ENCODE data around the gene ARHGEF3.
"Not testable (repeated sequence)": the region's sequence is repeated elsewhere in the genome, so short reads cannot be mapped to it uniquely, and the experiment has no call there.

The ARHGEF3 gene

DNA sequence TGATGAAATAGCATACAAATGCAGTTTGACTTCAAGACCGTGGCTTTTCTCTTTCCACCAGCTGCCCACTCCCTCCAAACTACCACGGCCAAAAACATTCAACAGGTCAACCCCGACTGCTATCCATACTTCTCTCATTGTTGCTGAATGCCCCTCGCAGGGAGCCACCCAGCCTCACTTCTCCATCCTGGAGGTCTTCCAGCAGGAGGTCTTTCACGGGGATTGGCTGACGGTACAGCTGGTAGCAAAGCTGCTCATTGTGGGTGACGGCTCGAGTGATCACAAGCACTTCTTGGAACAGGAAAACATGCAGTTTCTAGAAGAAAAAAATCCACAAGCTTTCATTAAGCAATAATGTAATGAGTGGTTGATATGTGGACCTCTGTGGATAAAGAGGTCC lies 69.6 kb downstream of the ARHGEF3 start:
- ATAC-seq (ENCODE audit: low read depth) (no peak), DNase-seq (ENCODE audit: low spot score in 2 of 2) (no peak)
- H3K4me3 Mint-ChIP-seq = no peak overlapping the region
- peaks cover 46% of the 10 kb centered on the region for H3K36me3 Mint-ChIP-seq
- no peaks in the 10 kb centered on the region for H3K27me3 Mint-ChIP-seq
- H3K27ac Mint-ChIP-seq = peak overlapping the region; percentile 55
- H3K4me1 Mint-ChIP-seq = peaks cover 2% of the 10 kb centered on the region
- no peaks in the 10 kb centered on the region for H3K9me3 Mint-ChIP-seq

DNA sequence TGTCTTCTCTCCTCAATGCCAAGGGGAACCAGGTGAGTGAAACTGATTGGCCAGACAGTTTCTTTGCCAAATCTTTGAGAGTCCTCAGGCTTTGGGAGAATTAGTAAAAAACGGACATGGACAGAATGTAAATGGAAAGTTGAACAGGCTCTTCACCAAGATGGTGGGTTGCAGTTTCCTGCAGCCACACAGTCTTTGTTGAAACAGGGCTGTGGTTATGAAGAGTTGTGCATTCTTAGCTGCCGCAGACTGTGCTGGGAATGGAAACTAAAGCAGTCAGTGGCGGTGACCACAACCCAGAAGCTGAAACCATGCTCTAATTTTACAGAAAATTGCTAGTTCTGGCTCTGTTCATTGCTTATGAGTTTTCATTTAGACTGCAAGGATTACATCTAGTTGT lies 76.6 kb downstream of the ARHGEF3 start:
- Mint-ChIP-seq H3K4me1 (peaks cover 12% of the 10 kb centered on the region), H3K9me3 (no peaks in the 10 kb centered on the region), H3K4me3 (peak overlapping the region; percentile 16), H3K36me3 (peaks cover 29% of the 10 kb centered on the region), H3K27ac (peak overlapping the region; percentile 11), H3K27me3 (no peaks in the 10 kb centered on the region)
- DNase-seq (ENCODE audit: low spot score in 2 of 2) (no peak), ATAC-seq (ENCODE audit: low read depth) (peak; percentile 45)

DNA sequence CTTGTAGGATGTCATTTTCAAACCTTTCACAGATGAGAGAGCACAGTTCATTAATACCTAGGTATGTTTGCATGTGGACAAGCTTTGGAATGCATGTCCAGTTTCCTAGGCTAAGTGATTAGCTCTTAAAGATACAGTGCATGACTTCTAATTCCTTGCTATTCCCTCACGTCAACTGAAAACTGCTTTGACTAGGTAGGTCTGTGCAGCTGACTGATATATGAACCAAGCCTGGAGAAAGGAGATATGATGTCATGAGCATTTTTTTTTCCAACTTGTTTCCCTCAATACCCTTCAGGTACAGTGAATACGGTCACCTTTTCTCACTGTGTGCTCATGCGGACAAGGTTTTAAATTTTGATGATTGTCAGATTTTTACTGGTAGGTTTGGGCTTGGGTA lies 77.1 kb downstream of the ARHGEF3 start:
- H3K4me3 Mint-ChIP-seq = no peak overlapping the region
- DNase-seq (ENCODE audit: low spot score in 2 of 2) (no peak), ATAC-seq (ENCODE audit: low read depth) (no peak)
- no peak overlapping the region for H3K27ac Mint-ChIP-seq
- no peaks in the 10 kb centered on the region for H3K9me3 Mint-ChIP-seq
- H3K27me3 Mint-ChIP-seq = no peaks in the 10 kb centered on the region
- peaks cover 29% of the 10 kb centered on the region for H3K36me3 Mint-ChIP-seq
- H3K4me1 Mint-ChIP-seq = peaks cover 12% of the 10 kb centered on the region

DNA sequence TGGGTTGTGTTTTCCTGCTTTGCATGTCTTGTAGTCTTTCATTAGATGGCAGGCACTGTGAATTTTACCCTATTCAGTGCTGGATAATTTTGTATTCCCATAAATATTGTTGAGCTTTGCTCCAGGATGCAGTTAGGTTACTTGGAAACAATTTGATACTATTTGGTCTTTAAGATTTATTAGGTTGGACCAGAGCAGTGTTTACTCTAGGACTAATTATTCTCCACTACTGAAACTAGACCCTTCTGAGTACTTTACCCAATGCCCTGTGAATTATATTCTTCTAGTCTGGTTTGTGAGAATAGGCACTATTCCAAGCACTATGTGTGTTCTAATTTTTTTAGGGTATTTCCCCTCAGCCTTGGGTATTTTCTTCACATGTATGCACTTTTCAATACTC lies 80.9 kb downstream of the ARHGEF3 start:
- H3K4me3 Mint-ChIP-seq = no peak overlapping the region
- H3K27me3 Mint-ChIP-seq = no peaks in the 10 kb centered on the region
- H3K36me3 Mint-ChIP-seq = peaks cover 8% of the 10 kb centered on the region
- H3K9me3 Mint-ChIP-seq = no peaks in the 10 kb centered on the region
- H3K4me1 Mint-ChIP-seq = peaks cover 12% of the 10 kb centered on the region
- DNase-seq (ENCODE audit: low spot score in 2 of 2) = no peak
- no peak for ATAC-seq (ENCODE audit: low read depth)
- H3K27ac Mint-ChIP-seq = no peak overlapping the region

DNA sequence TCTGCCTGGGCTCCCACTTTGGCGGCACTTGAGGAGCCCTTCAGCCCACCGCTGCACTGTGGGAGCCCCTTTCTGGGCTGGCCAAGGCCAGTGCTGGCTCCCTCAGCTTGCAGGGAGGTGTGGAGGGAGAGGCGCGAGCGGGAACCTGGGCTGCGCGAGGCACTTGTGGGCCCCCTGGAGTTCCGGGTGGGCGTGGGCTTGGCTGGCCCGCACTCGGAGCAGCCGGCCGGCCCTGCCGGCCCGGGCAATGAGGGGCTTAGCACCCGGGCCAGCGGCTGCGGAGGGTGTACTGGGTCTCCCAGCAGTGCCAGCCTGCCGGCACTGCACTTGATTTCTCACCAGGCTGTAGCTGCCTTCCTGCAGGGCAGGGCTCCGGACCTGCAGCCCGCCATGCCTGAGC lies 82.9 kb downstream of the ARHGEF3 start:
- not testable (repeated sequence) for H3K36me3 Mint-ChIP-seq; DNase-seq (ENCODE audit: low spot score in 2 of 2); ATAC-seq (ENCODE audit: low read depth); H3K4me3 Mint-ChIP-seq; H3K27me3 Mint-ChIP-seq; H3K4me1 Mint-ChIP-seq; H3K27ac Mint-ChIP-seq; H3K9me3 Mint-ChIP-seq

DNA sequence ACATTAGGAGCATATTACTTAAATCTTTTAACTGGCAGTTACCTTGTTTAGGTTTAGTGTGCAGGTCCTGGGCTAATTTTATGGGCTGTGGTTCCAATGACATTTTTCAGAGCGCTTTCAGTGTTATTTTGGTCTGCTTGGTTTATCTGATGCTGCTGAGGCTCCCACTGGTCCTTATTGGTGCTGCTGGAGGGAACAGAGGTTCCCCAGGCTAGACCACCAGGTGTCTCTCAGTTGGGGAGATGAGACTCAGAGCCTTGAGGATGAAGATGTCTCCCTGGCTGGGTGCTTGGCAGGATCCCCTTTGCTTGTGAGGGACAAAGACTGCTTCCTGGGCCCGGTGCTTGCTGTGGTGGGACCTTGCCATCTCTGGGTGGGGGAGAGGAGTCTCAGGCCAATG lies 90.4 kb downstream of the ARHGEF3 start:
- Mint-ChIP-seq H3K27ac (no peak overlapping the region), H3K9me3 (peaks cover 3% of the 10 kb centered on the region), H3K4me1 (no peaks in the 10 kb centered on the region), H3K27me3 (no peaks in the 10 kb centered on the region), H3K4me3 (no peak overlapping the region), H3K36me3 (no peaks in the 10 kb centered on the region)
- DNase-seq (ENCODE audit: low spot score in 2 of 2) = no peak
- no peak for ATAC-seq (ENCODE audit: low read depth)

DNA sequence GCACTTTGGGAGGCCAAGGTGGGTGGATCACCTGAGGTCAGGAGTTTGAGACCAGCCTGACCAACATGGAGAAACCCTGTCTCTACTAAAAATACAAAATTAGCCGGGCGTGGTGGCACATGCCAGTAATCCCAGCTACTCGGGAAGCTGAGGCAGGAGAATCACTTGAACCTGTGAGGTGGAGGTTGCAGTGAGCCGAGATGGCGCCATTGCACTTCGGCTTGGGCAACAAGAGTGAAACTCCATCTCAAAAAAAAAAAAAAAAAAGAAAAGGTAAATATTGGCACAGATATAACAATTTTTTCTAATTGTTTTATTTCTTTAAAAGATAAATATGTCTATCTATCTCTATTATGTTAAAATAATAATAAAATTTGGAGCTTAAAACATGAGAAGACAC lies 94.3 kb downstream of the ARHGEF3 start:
- DNase-seq (ENCODE audit: low spot score in 2 of 2); H3K9me3 Mint-ChIP-seq; H3K4me3 Mint-ChIP-seq; ATAC-seq (ENCODE audit: low read depth); H3K27ac Mint-ChIP-seq; H3K36me3 Mint-ChIP-seq; H3K4me1 Mint-ChIP-seq; H3K27me3 Mint-ChIP-seq: not testable (repeated sequence)

DNA sequence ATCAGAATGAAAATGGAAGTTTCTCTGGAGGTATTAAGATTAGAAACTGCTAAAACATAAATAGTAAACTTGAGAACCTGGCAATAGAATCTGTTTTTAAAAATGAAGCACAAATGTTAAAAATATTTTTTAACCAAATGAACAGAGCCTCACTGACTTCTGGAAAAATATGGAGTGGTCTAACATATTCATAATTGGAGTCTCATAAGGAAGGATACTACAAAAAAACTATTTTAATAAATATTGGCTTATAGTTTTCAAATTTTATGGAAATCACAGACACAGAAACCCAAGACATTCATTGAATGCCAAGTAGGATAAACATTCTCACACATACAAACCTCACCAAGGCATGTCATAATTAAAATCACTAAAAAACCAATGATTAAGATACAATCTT lies 95.1 kb downstream of the ARHGEF3 start:
- no peaks in the 10 kb centered on the region for H3K9me3 Mint-ChIP-seq
- no peak overlapping the region for H3K4me3 Mint-ChIP-seq
- no peaks in the 10 kb centered on the region for H3K27me3 Mint-ChIP-seq
- peaks cover 5% of the 10 kb centered on the region for H3K4me1 Mint-ChIP-seq
- H3K27ac Mint-ChIP-seq = no peak overlapping the region
- H3K36me3 Mint-ChIP-seq = no peaks in the 10 kb centered on the region
- DNase-seq (ENCODE audit: low spot score in 2 of 2) (no peak), ATAC-seq (ENCODE audit: low read depth) (no peak)

DNA sequence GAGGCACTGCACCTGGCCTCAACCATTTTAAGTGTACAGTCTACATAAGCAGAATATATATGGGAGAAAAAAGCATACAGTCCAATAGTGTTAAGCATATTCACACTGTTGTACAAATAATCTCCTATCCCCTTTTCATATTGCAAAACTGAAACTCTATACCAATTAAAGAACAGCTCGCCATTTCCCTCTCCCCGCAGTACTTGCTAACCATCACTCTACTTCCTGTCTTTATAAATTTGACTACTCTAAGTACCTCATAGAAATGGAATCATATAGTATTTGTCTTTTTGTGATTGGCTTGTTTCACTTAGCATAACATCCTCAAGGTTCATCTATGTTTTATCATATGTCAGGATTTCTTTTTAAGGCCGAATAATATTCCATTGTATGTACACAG lies 97.0 kb downstream of the ARHGEF3 start:
- Mint-ChIP-seq H3K4me1 (peaks cover 5% of the 10 kb centered on the region), H3K36me3 (no peaks in the 10 kb centered on the region), H3K27ac (no peak overlapping the region), H3K4me3 (no peak overlapping the region), H3K9me3 (no peaks in the 10 kb centered on the region), H3K27me3 (no peaks in the 10 kb centered on the region)
- peak; percentile 57 for ATAC-seq (ENCODE audit: low read depth)
- DNase-seq (ENCODE audit: low spot score in 2 of 2) = no peak

DNA sequence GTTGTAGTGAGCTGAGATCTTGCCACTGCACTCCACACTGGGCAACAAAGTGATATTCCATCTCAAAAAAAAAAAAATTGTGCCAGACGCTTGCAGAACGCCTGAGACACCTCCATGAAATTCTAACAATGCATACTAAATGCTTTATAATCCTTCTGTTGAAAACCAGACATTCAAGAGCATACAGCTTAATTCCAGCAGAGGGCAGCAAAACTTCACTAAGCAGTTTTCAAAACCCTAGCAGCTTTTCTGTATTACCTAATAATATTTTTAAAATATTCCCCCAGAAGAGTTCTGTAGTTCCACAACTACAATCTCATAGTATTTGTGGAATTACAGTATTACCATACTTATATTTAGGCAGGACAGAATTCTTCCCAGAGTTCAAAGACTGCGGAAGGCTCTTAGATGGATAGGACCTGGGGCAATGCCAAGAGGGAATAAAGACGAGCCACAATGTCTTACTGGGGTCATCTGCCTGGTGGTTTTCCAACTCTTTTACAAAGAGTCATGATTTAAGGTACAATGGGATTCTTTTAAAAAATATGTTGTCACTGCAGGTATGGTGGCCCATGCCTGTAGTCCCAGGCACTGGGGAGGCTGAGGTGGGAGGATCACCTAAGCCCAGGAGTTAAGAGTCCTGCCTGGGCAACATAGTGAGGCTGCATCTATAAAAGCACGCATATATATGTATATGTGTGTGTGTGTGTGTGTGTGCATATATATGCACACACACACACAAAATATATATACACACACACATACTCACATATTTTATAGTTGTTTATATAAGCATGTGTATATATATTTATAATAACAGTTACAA lies 99.0 kb downstream of the ARHGEF3 start:
- Mint-ChIP-seq H3K4me3 (no peak overlapping the region), H3K4me1 (peaks cover 5% of the 10 kb centered on the region), H3K9me3 (no peaks in the 10 kb centered on the region), H3K36me3 (no peaks in the 10 kb centered on the region), H3K27me3 (no peaks in the 10 kb centered on the region), H3K27ac (no peak overlapping the region)
- ATAC-seq (ENCODE audit: low read depth) (peak; percentile 72), DNase-seq (ENCODE audit: low spot score in 2 of 2) (peak; percentile 32 to 65)

DNA sequence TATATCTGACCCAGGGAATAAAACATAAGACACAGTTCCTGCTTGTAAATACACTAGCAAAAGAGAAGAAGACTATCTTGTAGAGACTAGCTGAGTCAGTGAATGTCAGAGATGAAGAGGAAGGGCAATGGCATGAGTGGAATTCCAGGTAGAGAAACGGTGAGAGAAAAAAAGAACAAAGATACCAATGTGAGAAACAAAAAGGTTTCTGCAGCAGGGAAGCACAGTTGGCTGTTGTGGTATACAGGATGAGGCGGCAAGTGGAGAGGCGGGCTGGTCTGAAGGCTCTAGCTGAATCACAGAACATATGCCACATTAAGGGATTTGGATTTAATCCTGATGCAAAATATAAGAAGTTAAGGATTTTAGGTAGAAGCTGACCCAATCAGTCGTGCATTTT lies 101.6 kb downstream of the ARHGEF3 start:
- no peak overlapping the region for H3K27ac Mint-ChIP-seq
- no peaks in the 10 kb centered on the region for H3K27me3 Mint-ChIP-seq
- no peaks in the 10 kb centered on the region for H3K9me3 Mint-ChIP-seq
- H3K36me3 Mint-ChIP-seq = no peaks in the 10 kb centered on the region
- H3K4me1 Mint-ChIP-seq = peaks cover 10% of the 10 kb centered on the region
- no peak overlapping the region for H3K4me3 Mint-ChIP-seq
- DNase-seq (ENCODE audit: low spot score in 2 of 2) = no peak
- no peak for ATAC-seq (ENCODE audit: low read depth)

DNA sequence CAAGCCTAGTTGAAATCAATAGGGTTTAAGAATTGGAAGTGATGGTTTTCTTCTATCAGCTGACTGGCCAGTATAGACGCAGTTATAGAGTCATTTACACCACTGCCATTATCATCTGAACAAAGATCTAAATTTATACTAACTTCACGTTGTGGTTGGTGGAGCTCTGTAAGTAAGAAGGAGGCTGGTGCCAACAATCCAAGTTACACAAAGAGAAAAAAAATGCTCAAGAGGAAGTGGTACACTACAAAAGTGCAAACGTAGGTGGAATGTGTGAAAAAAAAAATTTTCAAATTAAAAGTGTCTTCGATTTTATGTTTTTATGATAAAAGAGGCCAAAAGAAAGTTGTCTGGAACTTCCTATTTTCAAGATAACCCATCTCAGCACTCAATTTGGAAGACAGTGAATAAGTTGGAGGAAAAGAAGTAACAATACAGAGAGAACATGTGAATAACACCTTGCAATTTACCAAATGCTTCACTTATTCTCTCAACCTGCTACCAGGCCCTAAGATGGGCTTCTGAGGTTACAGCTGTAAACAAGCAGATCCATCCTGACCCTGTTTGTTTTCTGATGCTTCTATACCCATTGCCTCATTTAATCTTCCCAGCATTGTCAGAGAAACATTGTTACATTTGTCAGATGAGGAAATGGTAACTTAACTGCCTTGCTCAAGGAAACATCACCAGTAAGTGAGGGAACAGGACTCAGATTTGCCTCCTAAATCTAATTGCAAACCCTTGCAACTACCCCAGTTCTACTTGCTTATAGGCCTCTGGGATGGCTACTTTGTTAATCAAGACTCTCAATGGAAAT lies 106.7 kb downstream of the ARHGEF3 start:
- DNase-seq (ENCODE audit: low spot score in 2 of 2) (no peak), ATAC-seq (ENCODE audit: low read depth) (no peak)
- H3K27me3 Mint-ChIP-seq = no peaks in the 10 kb centered on the region
- no peak overlapping the region for H3K27ac Mint-ChIP-seq
- no peak overlapping the region for H3K4me3 Mint-ChIP-seq
- H3K36me3 Mint-ChIP-seq = no peaks in the 10 kb centered on the region
- peaks cover 17% of the 10 kb centered on the region for H3K4me1 Mint-ChIP-seq
- no peaks in the 10 kb centered on the region for H3K9me3 Mint-ChIP-seq

DNA sequence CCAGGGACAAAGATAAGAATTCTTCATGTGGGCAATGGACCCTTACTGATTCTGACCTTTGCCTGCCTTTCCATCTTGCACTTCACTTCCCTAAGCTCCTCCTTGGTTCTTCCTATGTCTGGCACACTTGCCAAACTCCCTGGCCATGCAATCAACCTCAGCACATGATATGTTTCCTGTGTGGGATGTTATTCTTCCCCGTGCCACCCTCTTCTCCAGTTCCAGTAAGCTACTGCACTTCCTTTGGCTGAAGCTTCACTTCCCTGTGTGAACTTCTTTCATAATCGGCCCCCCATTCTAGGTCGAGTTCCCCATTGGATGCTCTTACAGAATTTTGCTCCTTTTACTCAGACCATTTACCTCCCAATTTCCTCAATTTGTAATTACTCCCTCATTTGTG lies 108.0 kb downstream of the ARHGEF3 start:
- H3K27me3 Mint-ChIP-seq = no peaks in the 10 kb centered on the region
- H3K4me1 Mint-ChIP-seq = peaks cover 17% of the 10 kb centered on the region
- DNase-seq (ENCODE audit: low spot score in 2 of 2) (no peak), ATAC-seq (ENCODE audit: low read depth) (no peak)
- no peak overlapping the region for H3K4me3 Mint-ChIP-seq
- no peaks in the 10 kb centered on the region for H3K9me3 Mint-ChIP-seq
- no peaks in the 10 kb centered on the region for H3K36me3 Mint-ChIP-seq
- no peak overlapping the region for H3K27ac Mint-ChIP-seq

DNA sequence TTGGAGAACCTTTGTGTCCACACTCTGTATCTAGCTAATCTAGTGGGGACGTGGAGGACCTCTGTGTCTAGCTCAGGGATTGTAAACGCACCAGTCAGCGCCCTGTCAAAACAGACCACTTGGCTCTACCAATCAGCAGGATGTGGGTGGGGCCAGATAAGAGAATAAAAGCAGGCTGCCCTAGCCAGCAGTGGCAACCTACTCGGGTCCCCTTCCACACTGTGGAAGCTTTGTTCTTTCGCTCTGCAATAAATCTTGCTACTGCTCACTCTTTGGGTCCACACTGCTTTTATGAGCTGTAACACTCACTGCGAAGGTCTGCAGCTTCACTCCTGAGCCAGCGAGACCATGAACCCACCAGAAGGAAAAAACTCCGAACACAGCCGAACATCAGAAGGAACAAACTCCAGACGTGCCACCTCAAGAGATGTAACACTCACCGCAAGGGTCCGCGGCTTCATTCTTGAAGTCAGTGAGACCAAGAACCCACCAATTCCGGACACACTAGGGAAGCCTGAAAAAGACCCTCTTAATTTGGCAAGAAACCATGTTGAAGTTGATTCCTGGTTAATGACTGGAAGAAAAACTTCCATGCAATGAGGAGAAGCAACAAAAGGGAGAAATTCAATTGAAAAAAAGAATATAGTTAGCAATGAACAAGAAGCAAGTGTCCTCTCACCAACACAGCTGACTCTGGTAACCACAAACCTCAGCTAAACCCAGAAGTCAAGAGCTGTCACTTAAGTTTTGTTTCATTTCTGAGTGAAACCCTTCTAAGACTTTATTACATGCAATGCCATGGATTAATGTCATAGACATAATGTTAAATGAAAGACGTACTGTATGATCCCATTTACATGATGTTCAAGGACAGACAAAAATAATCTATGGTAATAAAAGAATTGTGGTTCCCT lies 109.0 kb downstream of the ARHGEF3 start:
- not testable (repeated sequence) for ATAC-seq (ENCODE audit: low read depth); H3K36me3 Mint-ChIP-seq; H3K4me3 Mint-ChIP-seq; DNase-seq (ENCODE audit: low spot score in 2 of 2); H3K9me3 Mint-ChIP-seq; H3K27ac Mint-ChIP-seq; H3K27me3 Mint-ChIP-seq
- peaks cover 24% of the 10 kb centered on the region for H3K4me1 Mint-ChIP-seq

Data from memory B cell (primary cell).